HG02885 (cell line): ENCODE results near the gene YWHAH.
"Not testable (repeated sequence)": the region's sequence is repeated elsewhere in the genome, so short reads cannot be mapped to it uniquely, and the experiment has no call there.

Experiments used
- ATAC-seq: cut with Tn5 transposase; IDR thresholded peaks from one replicate; pipeline ENCODE4 v1.9.1; 2021; ENCODE audit warnings: mild to moderate bottlenecking; ENCODE audit not compliant: unreplicated experiment, poor library complexity

The YWHAH gene

GRCh38 chr22:31972180-31972579, 27.8 kb downstream of the YWHAH start:
- no peak for ATAC-seq

- ATAC-seq = no peak
These were observed 29.4 kb downstream of the YWHAH start for GRCh38 chr22:31973739-31974138.

DNA sequence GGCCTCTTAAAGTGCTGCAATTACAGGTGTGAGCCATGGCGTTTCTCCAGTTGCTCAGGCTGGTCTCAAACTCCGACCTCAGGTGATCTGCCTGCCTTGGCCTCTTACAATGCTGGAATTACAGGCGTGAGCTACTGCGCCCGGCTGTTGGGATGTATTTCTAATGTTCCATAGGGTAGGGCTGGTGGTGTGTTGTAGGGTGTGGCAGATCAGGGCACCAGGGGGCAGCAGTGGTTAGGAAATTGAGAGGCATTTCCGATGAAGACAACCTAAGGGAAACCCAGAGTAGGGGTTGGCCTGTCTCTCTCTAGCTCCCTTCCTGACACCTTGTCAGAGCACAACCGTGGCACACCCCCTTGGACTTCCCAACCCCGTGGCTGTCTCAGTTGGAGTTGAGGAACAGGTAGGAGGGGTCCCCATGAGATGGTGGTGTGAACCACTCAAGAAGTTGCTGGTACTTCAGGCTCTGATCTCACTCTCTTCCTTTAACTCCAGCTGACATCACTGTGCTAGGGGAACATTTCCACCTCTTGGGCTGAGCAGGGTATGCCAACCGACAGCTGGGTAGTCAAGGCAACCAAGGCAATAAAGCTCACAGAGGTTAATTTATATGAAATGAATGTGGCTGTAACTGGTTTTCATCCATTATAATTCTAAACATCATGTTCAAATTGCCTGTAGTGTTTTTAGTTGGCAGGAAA, 33.0 kb downstream of the YWHAH start:
- ATAC-seq = no peak

DNA sequence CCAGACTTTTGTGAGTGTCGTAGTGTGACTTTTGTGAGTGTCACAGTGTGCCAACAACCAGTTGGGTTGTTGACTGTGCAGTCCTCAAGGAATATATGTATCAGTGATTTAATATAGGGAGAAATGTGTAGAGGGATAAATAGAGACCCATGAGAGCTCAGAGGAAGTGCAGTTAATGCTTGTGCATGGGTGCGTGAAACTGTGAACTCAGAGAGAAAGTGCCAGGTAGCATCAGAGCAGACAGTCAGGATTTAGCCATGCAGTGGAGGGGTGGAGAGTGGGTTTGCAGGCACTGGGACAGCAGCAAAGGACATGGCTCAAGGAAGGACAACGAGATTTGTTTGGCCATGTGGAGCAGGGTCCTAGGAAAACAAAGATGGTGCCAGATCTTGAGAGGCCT, 33.6 kb downstream of the YWHAH start:
- ATAC-seq = no peak

GRCh38 chr22:31980628-31981027, 36.3 kb downstream of the YWHAH start:
- no peak for ATAC-seq

- not testable (repeated sequence) for ATAC-seq
These were observed 37.6 kb downstream of the YWHAH start for GRCh38 chr22:31981976-31982375.

GRCh38 chr22:31983911-31984656, 39.7 kb downstream of the YWHAH start:
- ATAC-seq = no peak

DNA sequence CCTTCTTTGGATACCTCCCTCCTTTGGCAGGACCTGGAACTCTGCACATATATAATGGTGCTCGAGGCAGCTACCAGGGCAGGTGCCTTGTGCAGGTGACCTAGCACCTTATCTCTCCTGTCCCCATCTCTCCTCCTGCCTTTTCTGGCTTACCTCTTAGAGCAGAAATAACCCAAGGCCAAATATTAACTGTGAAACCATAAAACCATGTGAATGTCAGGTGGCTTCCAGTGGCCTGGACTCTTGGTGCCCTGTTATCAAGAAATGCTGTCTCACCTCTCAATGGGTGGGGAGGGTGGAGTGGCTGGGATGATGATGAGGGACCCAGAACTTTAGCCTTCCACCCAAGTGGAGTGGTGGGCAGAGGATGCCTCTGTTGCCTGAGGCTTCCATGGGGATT, 42.9 kb downstream of the YWHAH start:
- no peak for ATAC-seq

GRCh38 chr22:31991102-31991839, 46.9 kb downstream of the YWHAH start:
- no peak for ATAC-seq

DNA sequence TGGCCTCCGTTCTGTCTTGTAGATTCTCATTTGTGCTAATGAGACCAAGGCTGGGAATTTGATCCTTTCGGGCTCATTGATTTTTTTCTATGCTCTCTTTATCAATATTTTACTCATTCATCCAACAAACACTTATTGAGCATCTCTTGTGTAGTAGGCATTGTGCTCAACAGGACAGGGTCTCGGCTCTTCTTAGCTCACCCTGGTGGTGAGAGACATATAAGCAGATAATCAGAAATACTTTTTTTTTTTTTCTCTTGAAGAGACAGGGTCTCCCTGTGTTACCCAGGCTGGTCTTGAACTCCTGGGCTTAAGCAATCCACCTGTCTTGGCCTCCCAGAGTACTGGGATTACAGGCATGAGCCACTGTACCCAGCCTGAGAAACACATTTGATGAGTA, 50.7 kb downstream of the YWHAH start:
- no peak for ATAC-seq

DNA sequence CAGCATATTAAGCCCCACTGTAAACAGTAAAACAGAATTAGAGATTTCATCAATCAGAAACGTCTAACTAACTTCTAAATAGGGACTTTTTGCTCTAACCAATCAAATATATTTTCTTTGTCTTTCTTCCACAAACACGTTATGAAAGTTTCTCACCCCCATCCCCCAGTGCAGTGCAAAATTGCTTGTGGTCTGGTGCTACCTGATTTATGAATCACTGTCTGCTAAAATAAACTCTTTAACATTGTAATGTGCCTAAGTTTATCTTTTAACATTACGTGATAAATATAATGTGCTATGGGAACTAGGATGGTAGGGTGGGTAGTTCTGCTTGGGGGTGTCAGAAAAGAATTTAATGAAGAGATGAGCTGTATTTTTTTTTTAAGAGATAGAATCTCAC, 51.5 kb downstream of the YWHAH start:
- no peak for ATAC-seq

DNA sequence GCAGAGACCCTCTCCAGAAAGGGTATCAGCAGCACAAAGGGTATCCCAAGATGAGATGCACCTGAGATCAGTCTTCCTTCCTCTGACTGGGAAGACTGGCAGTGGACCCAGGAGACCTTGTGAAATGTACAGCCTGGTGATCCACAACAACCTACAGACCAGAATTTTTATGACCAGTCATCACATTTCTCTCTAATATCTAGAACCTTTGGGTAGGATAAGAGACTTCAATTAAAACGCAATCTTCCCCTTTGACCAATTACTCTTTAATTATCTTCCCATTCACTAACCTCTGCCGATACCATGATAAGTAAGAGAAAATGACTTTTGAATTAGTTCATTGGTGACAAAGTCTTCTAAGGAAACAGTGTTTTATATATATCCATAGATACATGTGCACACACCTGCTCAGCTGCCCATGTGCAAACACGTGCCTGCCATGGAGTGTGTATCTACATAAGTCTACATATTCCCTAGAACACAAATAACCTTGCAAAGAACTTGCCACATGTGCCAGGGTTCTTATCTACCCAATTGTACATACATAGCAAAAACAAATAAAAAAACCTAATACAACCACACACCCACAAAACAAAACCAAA, 54.5 kb downstream of the YWHAH start:
- ATAC-seq = no peak

DNA sequence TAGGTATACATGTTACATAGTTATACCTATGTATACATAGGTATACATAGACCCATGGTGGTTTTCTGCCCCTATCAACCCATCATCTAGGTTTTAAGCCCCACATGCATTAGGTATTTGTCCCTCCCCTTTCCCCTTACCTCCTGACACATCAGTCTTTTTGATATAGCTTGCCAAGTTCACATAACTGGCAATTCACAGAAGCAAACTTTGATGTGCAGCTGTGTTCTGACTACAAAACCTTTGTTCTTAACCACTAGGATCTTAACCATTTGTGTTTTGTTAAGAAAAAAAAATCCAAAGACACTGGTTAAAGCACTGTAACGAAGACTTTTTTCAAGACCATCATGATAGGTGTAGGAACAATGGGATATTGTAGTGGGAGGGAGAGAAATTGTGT, 55.8 kb downstream of the YWHAH start:
- no peak for ATAC-seq

DNA sequence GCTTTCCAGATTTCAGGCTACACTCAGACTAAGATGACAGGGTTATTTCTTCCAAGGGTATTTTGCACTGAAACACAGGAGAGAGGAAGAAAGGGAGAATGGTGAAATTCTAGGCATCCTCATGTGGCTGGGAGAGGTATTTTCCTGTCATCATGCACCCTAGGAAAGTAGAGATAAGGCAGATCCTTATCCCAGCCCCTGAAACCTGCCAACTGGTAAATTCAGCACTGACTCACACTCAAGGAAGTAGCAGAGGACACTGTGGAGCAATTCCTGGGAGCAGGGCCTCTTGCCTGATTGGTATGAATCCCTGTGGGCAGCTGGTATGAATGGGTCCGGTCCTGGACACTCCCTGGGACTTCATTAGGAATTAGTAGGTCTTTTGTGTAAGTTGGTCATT, 61.1 kb downstream of the YWHAH start:
- no peak for ATAC-seq
